GM21423 (cell line): ENCODE measurements around the gene C5orf15.

ENCODE experiments used
- ATAC-seq: cut with Tn5 transposase; IDR thresholded peaks from one replicate; pipeline ENCODE4 v1.9.1; 2021; ENCODE audit warnings: mild to moderate bottlenecking, moderate library complexity; ENCODE audit not compliant: unreplicated experiment

C5orf15 gene

GRCh38 chr5:133925866-133926488, 42.4 kb downstream of the C5orf15 start:
- no peak for ATAC-seq

- no peak for ATAC-seq
Measured at GRCh38 chr5:133925269-133925668, 43.2 kb downstream of the C5orf15 start.

- no peak for ATAC-seq
Measured at GRCh38 chr5:133924221-133924920, 44.1 kb downstream of the C5orf15 start.

DNA sequence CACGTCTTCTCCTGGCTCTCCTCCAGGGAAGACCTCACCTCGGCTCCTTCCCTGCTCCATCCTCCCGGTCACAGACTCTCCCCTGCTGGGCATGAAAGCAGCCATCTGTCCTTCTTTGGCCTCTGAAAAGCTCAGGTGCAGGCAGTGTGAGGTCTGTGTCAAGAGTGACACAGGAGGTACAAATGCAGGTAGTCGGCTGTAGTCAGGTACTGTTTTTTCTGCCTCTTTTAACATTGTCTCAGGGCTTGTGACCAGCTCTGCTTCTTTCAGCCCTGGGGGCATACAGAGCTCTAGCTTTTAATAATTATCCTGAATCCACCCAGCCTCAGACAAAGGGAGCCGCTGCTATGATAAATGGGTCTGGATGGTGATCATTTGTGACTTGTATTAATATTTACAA, 46.4 kb downstream of the C5orf15 start:
- no peak for ATAC-seq

- no peak for ATAC-seq
Measured at GRCh38 chr5:133921069-133921468, 47.4 kb downstream of the C5orf15 start.

- no peak for ATAC-seq
Measured at GRCh38 chr5:133919148-133920136, 49.0 kb downstream of the C5orf15 start.

- ATAC-seq, result no peak
Measured at GRCh38 chr5:133918731-133919130, 49.7 kb downstream of the C5orf15 start.

GRCh38 chr5:133918316-133918715, 50.1 kb downstream of the C5orf15 start:
- no peak for ATAC-seq

- ATAC-seq, result no peak
Measured at GRCh38 chr5:133917785-133918184, 50.6 kb downstream of the C5orf15 start.

GRCh38 chr5:133916914-133917313, 51.5 kb downstream of the C5orf15 start:
- ATAC-seq, result no peak

GRCh38 chr5:133916479-133916878, 51.9 kb downstream of the C5orf15 start:
- no peak for ATAC-seq

- ATAC-seq, result no peak
Measured at GRCh38 chr5:133914434-133914833, 54.0 kb downstream of the C5orf15 start.

GRCh38 chr5:133913413-133914155, 54.8 kb downstream of the C5orf15 start:
- no peak for ATAC-seq

DNA sequence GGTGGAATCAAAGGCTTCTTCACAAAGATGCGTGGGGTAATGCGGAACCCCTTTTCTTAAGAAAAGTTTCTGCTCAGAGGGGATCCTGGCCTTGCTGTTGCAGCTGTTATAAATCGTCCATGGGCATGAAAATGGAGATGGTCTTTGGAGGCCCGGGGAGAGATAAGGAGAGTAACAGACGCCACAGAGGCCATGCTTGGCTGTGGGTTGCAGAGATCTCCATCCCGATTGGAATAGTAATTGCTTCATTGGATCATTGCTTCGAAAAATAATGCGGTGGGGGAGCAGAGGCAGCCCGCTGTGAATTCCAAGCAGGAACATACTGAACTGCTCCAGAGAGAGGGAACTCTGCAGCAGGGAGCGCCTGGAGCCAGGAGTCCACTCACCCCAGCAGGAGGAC, 55.5 kb downstream of the C5orf15 start:
- no peak for ATAC-seq

GRCh38 chr5:133910571-133910970, 57.9 kb downstream of the C5orf15 start:
- no peak for ATAC-seq

- no peak for ATAC-seq
Measured at GRCh38 chr5:133909603-133910002, 58.8 kb downstream of the C5orf15 start.

GRCh38 chr5:133907075-133907474, 61.4 kb downstream of the C5orf15 start:
- no peak for ATAC-seq

GRCh38 chr5:133906303-133906702, 62.1 kb downstream of the C5orf15 start:
- no peak for ATAC-seq
